ENCODE data around the gene CLIP3.
A peak's percentile ranks its signal among the peaks of the same experiment; 100 is the strongest.

The CLIP3 gene

GRCh38 chr19:36014012-36014924 is 18.4 kb downstream of the CLIP3 start, which contains the start of gene ALKBH6:
Gene ALKBH6, minus strand, starts transcription at chr19:36014213. Its CDS starts 816 bp downstream, at chr19:36013397.
- H3K18ac ChIP-seq (ENCODE audit: low read length): no peak within 1 kb of the TSS
- H4K91ac ChIP-seq (ENCODE audit: low read depth, low read length): peak within 1 kb of the TSS; percentile 52
- H3K23ac ChIP-seq (ENCODE audit: low read length): no peak within 1 kb of the TSS
- peak within 1 kb of the TSS; percentile 24 for H2AK5ac ChIP-seq (ENCODE audit: low read length)
- H3K4me2 ChIP-seq (ENCODE audit: low read length): peak within 1 kb of the TSS; percentile 82
- peaks cover 3% of the 10 kb centered on the region for H3K79me1 ChIP-seq (ENCODE audit: low read length)
- no CpG with 5 or more reads among the region's 42 CpGs for WGBS (ENCODE audit: extremely low coverage, insufficient coverage, insufficient read length)
- peak within 1 kb of the TSS; percentile 25 for H3K4ac ChIP-seq (ENCODE audit: low read depth, low read length)
- H2BK5ac ChIP-seq (ENCODE audit: low read depth, low read length, poor library complexity): no peak within 1 kb of the TSS
- H2AFZ ChIP-seq (ENCODE audit: insufficient read depth, low read length, poor library complexity): peak within 1 kb of the TSS; percentile 40
- no peaks in the 10 kb centered on the region for H3K9me3 ChIP-seq (ENCODE audit: insufficient read depth, low read depth, low read length)
- H2BK12ac ChIP-seq (ENCODE audit: low read length): no peak within 1 kb of the TSS
- peak within 1 kb of the TSS; percentile 78 for H3K9ac ChIP-seq (ENCODE audit: low read length)
- H3K27ac ChIP-seq (ENCODE audit: low read depth, low read length): no peak within 1 kb of the TSS
- H3K36me3 ChIP-seq (ENCODE audit: control insufficient read depth in 1 of 2, insufficient read depth in 2 of 2, low read length in 2 of 2): peaks cover 11 to 15% of the 10 kb centered on the region in 2 experiments
- DNase-seq: peak; percentile 100
- peak within 1 kb of the TSS; percentile 74 for H3K4me3 ChIP-seq (ENCODE audit: low read depth, low read length)
- H4K12ac ChIP-seq (ENCODE audit: low read depth, low read length): peak within 1 kb of the TSS; percentile 12
- H3K79me2 ChIP-seq (ENCODE audit: control insufficient read depth, insufficient read depth, low read length, poor library complexity): no peaks in the 10 kb centered on the region
- peak within 1 kb of the TSS; percentile 28 for H2BK120ac ChIP-seq (ENCODE audit: insufficient read depth, low read length, poor library complexity)
- peak within 1 kb of the TSS; percentile 73 for H4K8ac ChIP-seq (ENCODE audit: low read depth, low read length)
- peaks cover 13 to 17% of the 10 kb centered on the region in 2 experiments for H3K4me1 ChIP-seq (ENCODE audit: control insufficient read depth in 1 of 2, insufficient read depth in 2 of 2, low read length in 2 of 2)
- H3K27me3 ChIP-seq (ENCODE audit: insufficient read depth, low read length): no peaks in the 10 kb centered on the region
- H3K14ac ChIP-seq (ENCODE audit: low read length): peak within 1 kb of the TSS; percentile 47

- Histone ChIP-seq H3K4me3 (ENCODE audit: low read depth, low read length) (peak overlapping the region; percentile 74), H3K79me1 (ENCODE audit: low read length) (peaks cover 7% of the 10 kb centered on the region), H2AFZ (ENCODE audit: insufficient read depth, low read length, poor library complexity) (peak overlapping the region; percentile 13), H3K27ac (ENCODE audit: low read depth, low read length) (no peak overlapping the region), H3K14ac (ENCODE audit: low read length) (peak overlapping the region; percentile 38), H2AK5ac (ENCODE audit: low read length) (no peak overlapping the region), H4K91ac (ENCODE audit: low read depth, low read length) (peak overlapping the region; percentile 52), H3K4ac (ENCODE audit: low read depth, low read length) (peak overlapping the region; percentile 25), H3K27me3 (ENCODE audit: insufficient read depth, low read length) (no peaks in the 10 kb centered on the region), H3K79me2 (ENCODE audit: control insufficient read depth, insufficient read depth, low read length, poor library complexity) (peaks cover 3% of the 10 kb centered on the region), H3K23ac (ENCODE audit: low read length) (no peak overlapping the region), H2BK12ac (ENCODE audit: low read length) (no peak overlapping the region), H3K36me3 (ENCODE audit: control insufficient read depth in 1 of 2, insufficient read depth in 2 of 2, low read length in 2 of 2) (peaks cover 6 to 11% of the 10 kb centered on the region in 2 experiments), H2BK5ac (ENCODE audit: low read depth, low read length, poor library complexity) (no peak overlapping the region), H3K4me2 (ENCODE audit: low read length) (peak overlapping the region; percentile 82), H4K12ac (ENCODE audit: low read depth, low read length) (peak overlapping the region; percentile 12), H3K9ac (ENCODE audit: low read length) (peak overlapping the region; percentile 78), H3K18ac (ENCODE audit: low read length) (no peak overlapping the region), H4K8ac (ENCODE audit: low read depth, low read length) (peak overlapping the region; percentile 73), H3K4me1 (ENCODE audit: control insufficient read depth in 1 of 2, insufficient read depth in 2 of 2, low read length in 2 of 2) (peaks cover 17 to 21% of the 10 kb centered on the region in 2 experiments), H3K9me3 (ENCODE audit: insufficient read depth, low read depth, low read length) (no peaks in the 10 kb centered on the region), H2BK120ac (ENCODE audit: insufficient read depth, low read length, poor library complexity) (no peak overlapping the region)
- DNase-seq: no peak
- WGBS (ENCODE audit: extremely low coverage, insufficient coverage, insufficient read length): no CpG with 5 or more reads among the region's 15 CpGs
Observed at GRCh38 chr19:36013280-36014011, 19.2 kb downstream of the CLIP3 start.

GRCh38 chr19:36010402-36010801 is 22.3 kb downstream of the CLIP3 start:
- no peak overlapping the region for H4K12ac ChIP-seq (ENCODE audit: low read depth, low read length)
- no peak overlapping the region for H3K4me3 ChIP-seq (ENCODE audit: low read depth, low read length)
- no peaks in the 10 kb centered on the region for H3K27me3 ChIP-seq (ENCODE audit: insufficient read depth, low read length)
- H2AFZ ChIP-seq (ENCODE audit: insufficient read depth, low read length, poor library complexity): no peak overlapping the region
- H4K8ac ChIP-seq (ENCODE audit: low read depth, low read length): no peak overlapping the region
- H3K79me2 ChIP-seq (ENCODE audit: control insufficient read depth, insufficient read depth, low read length, poor library complexity): peaks cover 8% of the 10 kb centered on the region
- peaks cover 23 to 27% of the 10 kb centered on the region in 2 experiments for H3K4me1 ChIP-seq (ENCODE audit: control insufficient read depth in 1 of 2, insufficient read depth in 2 of 2, low read length in 2 of 2)
- H3K9ac ChIP-seq (ENCODE audit: low read length): no peak overlapping the region
- H3K36me3 ChIP-seq (ENCODE audit: control insufficient read depth in 1 of 2, insufficient read depth in 2 of 2, low read length in 2 of 2): no peaks in the 10 kb centered on the region
- H3K4ac ChIP-seq (ENCODE audit: low read depth, low read length): no peak overlapping the region
- no peak overlapping the region for H2BK12ac ChIP-seq (ENCODE audit: low read length)
- no peak overlapping the region for H2BK120ac ChIP-seq (ENCODE audit: insufficient read depth, low read length, poor library complexity)
- H3K18ac ChIP-seq (ENCODE audit: low read length): no peak overlapping the region
- H3K79me1 ChIP-seq (ENCODE audit: low read length): peaks cover 13% of the 10 kb centered on the region
- no peak overlapping the region for H2AK5ac ChIP-seq (ENCODE audit: low read length)
- WGBS (ENCODE audit: extremely low coverage, insufficient coverage, insufficient read length): no CpG with 5 or more reads among the region's 11 CpGs
- no peak overlapping the region for H3K23ac ChIP-seq (ENCODE audit: low read length)
- no peak for DNase-seq
- no peaks in the 10 kb centered on the region for H3K9me3 ChIP-seq (ENCODE audit: insufficient read depth, low read depth, low read length)
- no peak overlapping the region for H4K91ac ChIP-seq (ENCODE audit: low read depth, low read length)
- H3K14ac ChIP-seq (ENCODE audit: low read length): no peak overlapping the region
- H2BK5ac ChIP-seq (ENCODE audit: low read depth, low read length, poor library complexity): no peak overlapping the region
- H3K27ac ChIP-seq (ENCODE audit: low read depth, low read length): no peak overlapping the region
- H3K4me2 ChIP-seq (ENCODE audit: low read length): no peak overlapping the region

GRCh38 chr19:36009633-36010379 is 22.9 kb downstream of the CLIP3 start:
- Histone ChIP-seq H3K23ac (ENCODE audit: low read length) (no peak overlapping the region), H4K91ac (ENCODE audit: low read depth, low read length) (peak overlapping the region; percentile 20), H2AFZ (ENCODE audit: insufficient read depth, low read length, poor library complexity) (peak overlapping the region; percentile 28), H4K12ac (ENCODE audit: low read depth, low read length) (peak overlapping the region; percentile 54), H3K4ac (ENCODE audit: low read depth, low read length) (no peak overlapping the region), H3K14ac (ENCODE audit: low read length) (no peak overlapping the region), H3K36me3 (ENCODE audit: control insufficient read depth in 1 of 2, insufficient read depth in 2 of 2, low read length in 2 of 2) (peaks cover 0 to 2% of the 10 kb centered on the region in 2 experiments), H3K79me1 (ENCODE audit: low read length) (peaks cover 13% of the 10 kb centered on the region), H3K4me3 (ENCODE audit: low read depth, low read length) (peak overlapping the region; percentile 62), H3K27me3 (ENCODE audit: insufficient read depth, low read length) (no peaks in the 10 kb centered on the region), H3K4me2 (ENCODE audit: low read length) (peak overlapping the region; percentile 88), H4K8ac (ENCODE audit: low read depth, low read length) (peak overlapping the region; percentile 90), H3K4me1 (ENCODE audit: control insufficient read depth in 1 of 2, insufficient read depth in 2 of 2, low read length in 2 of 2) (peaks cover 21 to 24% of the 10 kb centered on the region in 2 experiments), H3K9me3 (ENCODE audit: insufficient read depth, low read depth, low read length) (no peaks in the 10 kb centered on the region), H3K27ac (ENCODE audit: low read depth, low read length) (no peak overlapping the region), H3K79me2 (ENCODE audit: control insufficient read depth, insufficient read depth, low read length, poor library complexity) (peaks cover 8% of the 10 kb centered on the region), H3K18ac (ENCODE audit: low read length) (no peak overlapping the region), H2BK120ac (ENCODE audit: insufficient read depth, low read length, poor library complexity) (no peak overlapping the region), H3K9ac (ENCODE audit: low read length) (no peak overlapping the region), H2BK5ac (ENCODE audit: low read depth, low read length, poor library complexity) (no peak overlapping the region), H2BK12ac (ENCODE audit: low read length) (no peak overlapping the region), H2AK5ac (ENCODE audit: low read length) (peak overlapping the region; percentile 21)
- no CpG with 5 or more reads among the region's 15 CpGs for WGBS (ENCODE audit: extremely low coverage, insufficient coverage, insufficient read length)
- no peak for DNase-seq

Data from trophoblast cell (in vitro differentiated cells and primary cell).